GM23248 (cell line): Measurements from ENCODE around the gene SCNN1B.

ENCODE experiments used
- EZH2 ChIP-seq: fragments of 200-600 bp; sonication (generic); IDR thresholded peaks from 2 replicates; pipeline ENCODE4 v1.6.1; 2018; ENCODE audit warnings: antibody characterized with exemption, mild to moderate bottlenecking; ENCODE audit not compliant: insufficient read depth, poor library complexity, severe bottlenecking
- EZH2phosphoT487 ChIP-seq: fragments of 200-600 bp; sonication (generic); IDR thresholded peaks from 2 replicates; pipeline ENCODE4 v1.6.1; 2018; ENCODE audit warnings: antibody characterized with exemption, moderate library complexity, mild to moderate bottlenecking, low read depth; ENCODE audit not compliant: insufficient read depth

DNA sequence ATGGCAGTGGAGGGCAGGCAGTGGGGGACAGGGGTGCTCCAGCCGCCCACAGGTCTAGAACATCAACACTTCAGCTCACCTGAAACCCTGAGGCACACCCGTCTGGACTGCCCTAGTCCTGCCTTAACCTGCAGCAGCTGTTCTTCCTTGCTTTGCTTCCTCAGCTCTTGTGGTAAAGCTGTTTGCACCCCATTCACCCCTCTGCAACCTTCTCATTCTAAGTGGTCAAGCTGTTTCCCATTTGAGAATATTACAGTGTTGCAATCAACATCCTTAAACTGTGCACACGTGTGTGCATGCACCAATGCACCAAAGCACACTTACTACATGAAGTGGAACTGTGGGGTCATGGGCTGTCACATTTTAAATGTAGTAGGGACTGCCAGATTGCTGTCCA, 32.4 kb downstream of the SCNN1B start:
- TF ChIP-seq EZH2 (no peak), EZH2phosphoT487 (no peak)
